ENCODE results near the gene WIPI1.

DNA sequence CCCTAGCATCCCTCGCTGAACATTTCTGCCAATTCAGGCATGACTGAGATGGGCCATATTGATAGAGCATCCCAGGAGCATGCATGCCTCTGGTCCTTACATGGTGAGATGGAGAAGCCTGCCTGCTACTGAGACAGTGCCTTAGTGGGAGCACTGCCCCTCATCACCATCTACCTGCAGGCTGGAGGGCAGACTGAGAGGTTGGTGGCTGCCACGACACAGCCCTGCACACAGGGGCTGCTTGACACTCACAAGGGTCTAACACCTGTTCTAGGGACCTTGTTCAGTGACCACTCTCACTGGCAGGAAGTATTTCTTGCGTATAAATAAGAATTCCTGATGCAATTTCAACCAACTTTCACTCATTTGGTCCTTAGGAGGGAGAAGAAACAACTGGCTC, 34.0 kb downstream of the WIPI1 start:
- TF ChIP-seq, protein P1, sequence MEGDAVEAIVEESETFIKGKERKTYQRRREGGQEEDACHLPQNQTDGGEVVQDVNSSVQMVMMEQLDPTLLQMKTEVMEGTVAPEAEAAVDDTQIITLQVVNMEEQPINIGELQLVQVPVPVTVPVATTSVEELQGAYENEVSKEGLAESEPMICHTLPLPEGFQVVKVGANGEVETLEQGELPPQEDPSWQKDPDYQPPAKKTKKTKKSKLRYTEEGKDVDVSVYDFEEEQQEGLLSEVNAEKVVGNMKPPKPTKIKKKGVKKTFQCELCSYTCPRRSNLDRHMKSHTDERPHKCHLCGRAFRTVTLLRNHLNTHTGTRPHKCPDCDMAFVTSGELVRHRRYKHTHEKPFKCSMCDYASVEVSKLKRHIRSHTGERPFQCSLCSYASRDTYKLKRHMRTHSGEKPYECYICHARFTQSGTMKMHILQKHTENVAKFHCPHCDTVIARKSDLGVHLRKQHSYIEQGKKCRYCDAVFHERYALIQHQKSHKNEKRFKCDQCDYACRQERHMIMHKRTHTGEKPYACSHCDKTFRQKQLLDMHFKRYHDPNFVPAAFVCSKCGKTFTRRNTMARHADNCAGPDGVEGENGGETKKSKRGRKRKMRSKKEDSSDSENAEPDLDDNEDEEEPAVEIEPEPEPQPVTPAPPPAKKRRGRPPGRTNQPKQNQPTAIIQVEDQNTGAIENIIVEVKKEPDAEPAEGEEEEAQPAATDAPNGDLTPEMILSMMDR (IDR thresholded peaks at IDR 0.05): no peak
- no peak for TF ChIP-seq POLR2A (IDR thresholded peaks at IDR 0.05)
- no peak for TF ChIP-seq EP300 (IDR thresholded peaks at IDR 0.05; ENCODE audit: low read depth)
- TF ChIP-seq POLR2AphosphoS5 (IDR thresholded peaks at IDR 0.05): no peak
